Transverse colon (tissue), 4 donors: ENCODE data around the gene C1QTNF9.

ENCODE experiments used
- CTCF ChIP-seq, 5 experiments: fragments of 200-600 bp in 3 of 5; fragments of 450-650 bp in 2 of 5; sonication (generic) in 3 of 5; IDR thresholded peaks; 1 replicate in 2 of 5; 2 replicates in 3 of 5; pipeline ENCODE4 v1.5.1; 2016 to 2017; ENCODE audit warnings: antibody characterized with exemption in 5 of 5, inconsistent platforms in 3 of 5, mild to moderate bottlenecking in 2 of 5, moderate library complexity in 1 of 5
- EP300 ChIP-seq: sonication (generic); formaldehyde crosslinking; IDR thresholded peaks from one replicate; pipeline ENCODE4 v1.6.1; 2017; ENCODE audit warnings: antibody characterized with exemption, low read depth
- POLR2A ChIP-seq: fragments of 450-650 bp; IDR thresholded peaks from one replicate; pipeline ENCODE4 v1.6.1; 2016; ENCODE audit warnings: antibody characterized with exemption, mild to moderate bottlenecking, moderate library complexity
- POLR2AphosphoS5 ChIP-seq, 3 donors: sonication (generic); formaldehyde crosslinking; IDR thresholded peaks; one replicate each; pipeline ENCODE4 v1.6.1; 2016; ENCODE audit warnings: antibody characterized with exemption in 3 of 3

- TF ChIP-seq POLR2A (no peak), CTCF (IDR thresholded peaks at IDR 0.05) (no peak), POLR2AphosphoS5 (IDR thresholded peaks at IDR 0.05) (no peak), EP300 (no peak)
Measured at GRCh38 chr13:24273926-24274325, 35.5 kb upstream of the C1QTNF9 start.
